NCI-H774 (cell line): ENCODE data around the gene ZNF574.

ENCODE experiments used
- DNase-seq: peaks from one replicate; lab custom pipeline; 2025; lab: John Stamatoyannopoulos, UW

ZNF574 gene

GRCh38 chr19:42059196-42059595, 16.8 kb upstream of the ZNF574 start:
- DNase-seq = no peak

GRCh38 chr19:42060117-42060516, 15.8 kb upstream of the ZNF574 start:
- no peak for DNase-seq

GRCh38 chr19:42062381-42062780, 13.6 kb upstream of the ZNF574 start:
- DNase-seq = no peak

GRCh38 chr19:42064432-42064831, 11.5 kb upstream of the ZNF574 start:
- DNase-seq = no peak

GRCh38 chr19:42065051-42065450, 10.9 kb upstream of the ZNF574 start:
- DNase-seq = no peak

- DNase-seq = no peak
Measured at GRCh38 chr19:42065511-42065910, 10.5 kb upstream of the ZNF574 start.

- DNase-seq = no peak
Measured at GRCh38 chr19:42066075-42066754, 9.8 kb upstream of the ZNF574 start.

GRCh38 chr19:42067315-42067888, 8.6 kb upstream of the ZNF574 start:
- no peak for DNase-seq

- no peak for DNase-seq
Measured at GRCh38 chr19:42068361-42068755, 7.6 kb upstream of the ZNF574 start.

- no peak for DNase-seq
Measured at GRCh38 chr19:42068756-42069571, 7.0 kb upstream of the ZNF574 start.

GRCh38 chr19:42069619-42070351, 6.2 kb upstream of the ZNF574 start, which contains the start of gene GRIK5:
Gene GRIK5, minus strand, starts transcription at chr19:42070206. Its CDS starts 4,436 bp downstream, at chr19:42065770.
- DNase-seq = no peak

GRCh38 chr19:42071247-42071646, 4.7 kb upstream of the ZNF574 start:
- no peak for DNase-seq

GRCh38 chr19:42074513-42075363, 1.2 kb upstream of the ZNF574 start:
- DNase-seq = no peak

- no peak for DNase-seq
Measured at GRCh38 chr19:42075364-42075615, 676 bp upstream of the ZNF574 start.

- no peak for DNase-seq
Measured at GRCh38 chr19:42076380-42076944, 496 bp downstream of the ZNF574 start.

GRCh38 chr19:42078058-42078457, 2.1 kb downstream of the ZNF574 start:
- no peak for DNase-seq

GRCh38 chr19:42078538-42079275, 2.7 kb downstream of the ZNF574 start:
- no peak for DNase-seq

GRCh38 chr19:42079276-42079669, 3.3 kb downstream of the ZNF574 start:
- no peak for DNase-seq

- DNase-seq = no peak
Measured at GRCh38 chr19:42079886-42080763, 4.2 kb downstream of the ZNF574 start.
